ENCODE results near the gene CORO7.

DNA sequence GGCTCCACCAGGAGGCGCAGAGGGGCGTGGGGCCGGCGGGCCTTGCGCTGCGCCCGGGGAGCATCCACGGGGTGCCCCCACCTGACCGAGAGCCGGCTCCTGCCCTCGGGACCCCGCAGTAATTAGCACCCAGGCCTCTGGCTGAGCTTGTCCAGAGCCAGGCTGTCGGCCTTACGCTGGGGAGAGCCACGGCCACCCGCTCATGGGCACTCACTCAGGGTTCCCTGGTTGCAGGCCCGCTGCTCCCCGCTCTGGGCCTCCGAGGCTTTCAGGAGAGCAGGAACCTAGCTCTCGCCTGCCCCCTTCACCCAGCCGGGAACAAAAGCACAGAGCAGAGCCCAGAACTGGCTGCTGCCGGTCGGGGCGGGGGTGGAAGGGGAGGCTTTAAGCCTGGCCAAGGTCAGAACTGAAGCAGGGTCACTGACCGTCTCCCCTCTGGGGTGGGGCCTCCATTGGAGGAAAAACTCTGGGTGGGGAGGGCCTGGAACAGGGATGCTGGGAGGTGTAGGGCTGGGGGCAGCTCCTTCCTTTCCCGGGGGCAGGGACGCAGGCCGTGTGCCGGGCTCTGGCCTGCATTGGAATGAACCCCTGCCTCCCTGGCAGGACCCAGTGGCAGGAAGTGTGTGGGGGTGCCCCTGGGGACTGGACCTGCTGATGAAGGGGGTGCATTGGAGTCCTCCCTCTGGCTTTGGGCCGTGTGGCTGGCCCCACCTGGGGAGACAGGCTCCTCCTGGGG lies 88.2 kb downstream of the CORO7 start:
- TF ChIP-seq, protein P1, sequence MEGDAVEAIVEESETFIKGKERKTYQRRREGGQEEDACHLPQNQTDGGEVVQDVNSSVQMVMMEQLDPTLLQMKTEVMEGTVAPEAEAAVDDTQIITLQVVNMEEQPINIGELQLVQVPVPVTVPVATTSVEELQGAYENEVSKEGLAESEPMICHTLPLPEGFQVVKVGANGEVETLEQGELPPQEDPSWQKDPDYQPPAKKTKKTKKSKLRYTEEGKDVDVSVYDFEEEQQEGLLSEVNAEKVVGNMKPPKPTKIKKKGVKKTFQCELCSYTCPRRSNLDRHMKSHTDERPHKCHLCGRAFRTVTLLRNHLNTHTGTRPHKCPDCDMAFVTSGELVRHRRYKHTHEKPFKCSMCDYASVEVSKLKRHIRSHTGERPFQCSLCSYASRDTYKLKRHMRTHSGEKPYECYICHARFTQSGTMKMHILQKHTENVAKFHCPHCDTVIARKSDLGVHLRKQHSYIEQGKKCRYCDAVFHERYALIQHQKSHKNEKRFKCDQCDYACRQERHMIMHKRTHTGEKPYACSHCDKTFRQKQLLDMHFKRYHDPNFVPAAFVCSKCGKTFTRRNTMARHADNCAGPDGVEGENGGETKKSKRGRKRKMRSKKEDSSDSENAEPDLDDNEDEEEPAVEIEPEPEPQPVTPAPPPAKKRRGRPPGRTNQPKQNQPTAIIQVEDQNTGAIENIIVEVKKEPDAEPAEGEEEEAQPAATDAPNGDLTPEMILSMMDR (IDR thresholded peaks at IDR 0.05) = peak in 3 of 4 experiments; percentile 71 to 76 (median 75)
- no peak for TF ChIP-seq EP300 (IDR thresholded peaks at IDR 0.05)
- no peak for TF ChIP-seq POLR2A (IDR thresholded peaks at IDR 0.05)

All from gastroesophageal sphincter (tissue), 3 donors.